Fibroblast of peridontal ligament (primary cell): ENCODE results near the gene ARHGAP31.
"Not testable (repeated sequence)": the region's sequence is repeated elsewhere in the genome, so short reads cannot be mapped to it uniquely, and the experiment has no call there.

Experiments used
- DNase-seq: peaks from one replicate; pipeline ENCODE4 v3.0.0-alpha.2; 2010; ENCODE audit errors: extremely low read depth

ARHGAP31 gene, protein sequence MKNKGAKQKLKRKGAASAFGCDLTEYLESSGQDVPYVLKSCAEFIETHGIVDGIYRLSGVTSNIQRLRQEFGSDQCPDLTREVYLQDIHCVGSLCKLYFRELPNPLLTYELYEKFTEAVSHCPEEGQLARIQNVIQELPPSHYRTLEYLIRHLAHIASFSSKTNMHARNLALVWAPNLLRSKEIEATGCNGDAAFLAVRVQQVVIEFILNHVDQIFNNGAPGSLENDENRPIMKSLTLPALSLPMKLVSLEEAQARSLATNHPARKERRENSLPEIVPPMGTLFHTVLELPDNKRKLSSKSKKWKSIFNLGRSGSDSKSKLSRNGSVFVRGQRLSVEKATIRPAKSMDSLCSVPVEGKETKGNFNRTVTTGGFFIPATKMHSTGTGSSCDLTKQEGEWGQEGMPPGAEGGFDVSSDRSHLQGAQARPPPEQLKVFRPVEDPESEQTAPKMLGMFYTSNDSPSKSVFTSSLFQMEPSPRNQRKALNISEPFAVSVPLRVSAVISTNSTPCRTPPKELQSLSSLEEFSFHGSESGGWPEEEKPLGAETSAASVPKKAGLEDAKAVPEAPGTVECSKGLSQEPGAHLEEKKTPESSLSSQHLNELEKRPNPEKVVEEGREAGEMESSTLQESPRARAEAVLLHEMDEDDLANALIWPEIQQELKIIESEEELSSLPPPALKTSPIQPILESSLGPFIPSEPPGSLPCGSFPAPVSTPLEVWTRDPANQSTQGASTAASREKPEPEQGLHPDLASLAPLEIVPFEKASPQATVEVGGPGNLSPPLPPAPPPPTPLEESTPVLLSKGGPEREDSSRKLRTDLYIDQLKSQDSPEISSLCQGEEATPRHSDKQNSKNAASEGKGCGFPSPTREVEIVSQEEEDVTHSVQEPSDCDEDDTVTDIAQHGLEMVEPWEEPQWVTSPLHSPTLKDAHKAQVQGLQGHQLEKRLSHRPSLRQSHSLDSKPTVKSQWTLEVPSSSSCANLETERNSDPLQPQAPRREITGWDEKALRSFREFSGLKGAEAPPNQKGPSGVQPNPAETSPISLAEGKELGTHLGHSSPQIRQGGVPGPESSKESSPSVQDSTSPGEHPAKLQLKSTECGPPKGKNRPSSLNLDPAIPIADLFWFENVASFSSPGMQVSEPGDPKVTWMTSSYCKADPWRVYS (N-terminal part only)

DNA sequence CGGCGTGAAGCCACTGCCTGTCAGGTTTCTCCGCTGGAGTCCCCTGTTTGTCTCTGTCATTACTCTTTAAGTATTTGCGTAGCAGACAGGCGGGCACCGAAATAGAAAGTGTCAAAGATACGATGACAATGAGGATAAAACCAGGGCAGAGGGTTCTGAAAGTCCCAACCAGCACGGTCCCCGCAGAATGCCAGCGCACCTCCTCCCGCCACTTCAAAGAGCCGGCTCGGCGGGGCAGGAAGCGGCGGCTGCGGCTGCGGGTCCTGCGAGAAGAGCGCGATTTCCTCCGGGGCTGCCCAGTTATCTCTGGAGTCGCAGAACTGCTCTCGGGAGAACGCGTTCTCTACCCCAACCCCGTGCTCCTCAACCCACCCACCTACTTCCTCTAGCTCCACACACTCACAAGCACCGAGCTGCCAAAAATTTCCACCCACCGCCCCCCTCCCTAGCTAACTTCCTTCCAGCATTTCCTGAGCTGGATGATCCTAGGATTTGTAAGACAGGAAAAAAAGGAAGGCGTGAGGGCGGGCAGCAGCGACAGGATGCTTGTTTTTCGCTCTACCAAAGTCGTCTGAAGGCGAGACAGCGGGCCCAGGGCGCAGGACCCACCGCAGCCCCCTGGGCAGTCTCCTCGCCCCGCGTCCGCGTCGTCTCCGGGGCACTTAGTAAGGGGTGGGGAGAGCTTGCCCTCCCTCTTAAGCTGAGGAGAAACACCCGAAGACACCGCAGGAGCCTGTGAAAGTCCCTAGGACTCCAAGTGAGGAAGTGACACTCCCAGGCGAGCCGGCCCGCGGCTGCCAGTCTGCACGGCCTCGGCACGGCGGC, at the start of gene ARHGAP31:
Gene ARHGAP31, plus strand, starts transcription at position 513 of the 825 bp plus-strand sequence. CDS start 522 bp downstream, outside the sequence.
- DNase-seq = peak; percentile 62

DNA sequence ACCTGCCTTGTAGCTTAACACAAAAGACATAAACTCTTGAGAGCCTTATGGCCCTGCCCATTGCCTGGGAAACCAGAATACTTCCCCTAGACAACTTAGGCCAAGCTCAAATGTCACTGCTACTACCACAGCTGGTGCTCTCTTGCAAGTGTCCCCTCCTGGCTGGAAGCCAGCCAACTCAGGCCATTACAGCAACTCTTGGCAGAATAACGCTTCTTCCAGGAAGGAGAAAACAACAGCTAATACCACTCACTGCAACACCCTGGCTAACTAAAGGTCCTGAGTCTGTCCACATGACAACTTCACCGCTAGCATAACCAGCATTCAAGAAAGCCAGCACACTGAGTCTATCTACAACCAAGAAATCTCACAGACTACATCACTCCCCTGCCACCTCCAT, 48.4 kb upstream of the ARHGAP31 start:
- no peak for DNase-seq

DNA sequence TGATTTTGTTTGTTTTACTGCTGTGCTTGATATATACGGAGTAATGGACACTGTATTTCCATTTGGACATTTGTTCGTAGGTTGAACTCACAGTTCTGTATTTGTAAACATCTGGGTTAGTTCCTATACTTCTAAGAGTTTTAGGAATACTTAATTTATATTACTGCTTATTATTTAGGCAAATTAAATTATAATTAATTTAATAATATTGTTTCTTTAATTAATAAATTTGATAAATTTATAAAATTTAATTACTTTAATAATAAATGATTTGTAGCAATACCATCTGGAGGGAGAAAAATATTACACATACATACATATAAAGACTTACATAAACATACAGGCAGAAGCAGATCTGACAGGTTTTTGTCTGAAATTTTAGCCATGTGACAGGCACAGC, 39.0 kb upstream of the ARHGAP31 start:
- no peak for DNase-seq

DNA sequence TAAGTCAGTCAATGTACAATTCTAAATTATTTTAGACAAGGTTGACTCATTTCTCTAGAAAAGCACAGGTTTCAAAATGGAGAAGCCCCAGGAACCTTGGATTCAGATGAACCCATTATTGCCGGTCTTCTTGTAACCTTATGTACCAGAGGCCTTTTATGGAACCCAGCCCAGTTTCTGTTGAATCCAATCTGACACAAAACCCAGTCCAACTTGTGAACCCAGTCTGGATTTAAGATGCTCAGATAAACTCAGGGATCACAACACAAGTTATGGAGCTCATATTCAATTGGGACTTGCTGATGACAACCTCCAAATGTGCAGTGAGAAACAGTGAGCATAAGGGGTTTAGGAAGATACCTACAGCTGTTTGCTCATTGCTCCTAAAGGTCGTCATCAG, 37.1 kb upstream of the ARHGAP31 start:
- no peak for DNase-seq

DNA sequence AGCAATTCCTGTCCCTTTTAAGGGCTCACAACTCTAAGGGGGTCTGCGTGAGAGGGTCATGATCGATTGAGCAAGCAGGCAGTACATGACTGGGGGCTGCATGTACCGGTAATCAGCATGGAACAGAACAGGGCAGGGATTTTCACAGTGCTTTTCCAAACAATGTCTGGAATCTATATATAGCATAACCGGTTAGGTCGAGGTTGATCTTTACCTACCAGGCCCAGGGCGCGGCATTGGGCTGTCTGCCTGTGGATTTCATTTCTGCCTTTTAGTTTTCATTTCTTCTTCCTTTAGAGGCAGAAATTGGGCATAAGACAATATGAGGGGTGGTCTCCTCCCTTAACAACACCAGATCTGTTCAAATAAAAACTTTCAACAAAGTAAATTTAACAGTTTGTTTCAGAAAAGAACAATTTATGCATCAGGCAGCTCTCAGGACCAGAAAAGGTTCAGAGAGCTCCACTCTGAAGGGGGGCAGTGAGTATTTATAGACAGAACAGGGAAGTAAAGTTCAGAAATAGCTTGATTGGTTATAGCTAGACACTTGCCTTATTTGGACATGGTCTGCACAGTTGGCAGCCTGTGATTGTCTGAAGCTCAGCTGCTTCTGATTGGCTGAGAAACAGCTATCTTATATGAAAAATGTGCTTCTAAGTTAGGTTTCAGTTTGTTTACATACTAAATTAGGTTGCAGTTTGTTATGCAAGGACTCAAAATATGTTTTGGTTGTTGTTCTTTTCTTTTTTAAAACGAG, 36.4 kb upstream of the ARHGAP31 start:
- DNase-seq = peak; percentile 75

DNA sequence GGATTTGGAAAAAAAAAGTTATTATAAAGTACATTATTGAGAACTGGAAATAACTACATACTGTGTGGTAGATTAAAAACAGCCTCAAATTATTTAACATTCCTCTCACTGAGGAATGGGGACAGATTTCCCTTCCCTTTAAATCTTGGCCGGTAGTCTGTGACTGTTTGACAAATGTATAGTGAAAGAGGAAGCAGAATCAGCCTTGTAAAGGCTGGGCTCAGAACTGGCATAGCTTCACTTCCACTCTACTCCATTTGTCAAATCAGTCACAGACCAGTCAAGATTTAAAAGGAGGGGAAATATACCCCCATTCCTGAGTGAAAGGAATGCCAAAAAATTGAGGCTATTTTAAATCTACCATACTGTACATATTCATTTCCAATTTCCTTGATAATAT, 35.3 kb upstream of the ARHGAP31 start:
- DNase-seq = no peak

DNA sequence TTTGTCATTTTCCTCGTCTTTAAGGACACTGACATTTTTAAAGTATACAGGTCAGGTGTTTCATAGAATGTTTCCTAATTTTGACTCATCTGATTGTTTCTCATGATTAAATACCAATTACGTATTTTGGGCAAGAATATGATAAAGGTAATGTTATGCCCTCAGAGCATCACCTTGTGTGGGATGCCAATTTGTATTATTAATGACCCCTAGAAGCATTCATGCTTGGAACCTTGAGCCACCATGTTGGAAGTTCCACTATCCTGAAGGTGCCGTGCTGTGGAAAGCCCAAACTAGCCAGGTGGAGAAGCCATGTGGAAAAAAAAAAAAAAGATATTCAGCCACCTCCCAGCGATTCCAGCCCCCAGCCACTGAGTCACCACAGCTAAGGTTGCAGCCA, 34.4 kb upstream of the ARHGAP31 start:
- DNase-seq = no peak

DNA sequence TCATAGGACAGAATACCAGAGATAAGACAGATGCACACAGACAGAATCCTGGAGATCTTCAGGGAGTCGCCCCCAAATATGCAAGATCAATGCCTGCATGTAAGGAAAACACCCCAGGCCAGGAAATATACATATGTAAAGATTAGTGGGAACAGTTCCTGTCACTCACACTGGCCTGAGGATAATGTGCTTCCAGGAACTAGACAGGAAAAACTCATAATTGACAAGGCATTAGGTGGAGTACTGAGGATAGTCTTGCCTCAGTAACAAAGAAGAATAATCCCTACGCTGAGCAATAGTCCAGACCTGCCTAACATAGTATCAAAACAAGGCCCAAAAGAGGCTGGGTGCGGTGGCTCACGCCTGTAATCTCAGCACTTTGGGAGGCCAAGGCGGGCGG, 33.1 kb upstream of the ARHGAP31 start:
- no peak for DNase-seq

DNA sequence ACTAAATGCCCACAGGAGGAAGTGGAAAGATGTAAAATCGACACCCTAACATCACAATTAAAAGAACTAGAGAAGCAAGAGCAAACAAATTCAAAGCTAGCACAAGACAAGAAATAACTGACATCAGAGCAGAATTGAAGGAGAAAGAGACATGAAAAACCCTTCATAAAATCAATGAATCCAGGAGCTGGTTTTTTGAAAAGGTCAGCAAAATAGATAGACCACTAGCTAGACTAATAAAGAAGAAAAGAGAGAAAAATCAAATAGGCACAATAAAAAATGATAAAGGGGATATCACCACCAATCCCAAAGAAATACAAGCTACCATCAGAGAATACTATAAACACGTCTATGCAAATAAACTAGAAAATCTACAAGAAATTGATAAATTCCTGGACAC, 24.0 kb upstream of the ARHGAP31 start:
- DNase-seq = not testable (repeated sequence)

DNA sequence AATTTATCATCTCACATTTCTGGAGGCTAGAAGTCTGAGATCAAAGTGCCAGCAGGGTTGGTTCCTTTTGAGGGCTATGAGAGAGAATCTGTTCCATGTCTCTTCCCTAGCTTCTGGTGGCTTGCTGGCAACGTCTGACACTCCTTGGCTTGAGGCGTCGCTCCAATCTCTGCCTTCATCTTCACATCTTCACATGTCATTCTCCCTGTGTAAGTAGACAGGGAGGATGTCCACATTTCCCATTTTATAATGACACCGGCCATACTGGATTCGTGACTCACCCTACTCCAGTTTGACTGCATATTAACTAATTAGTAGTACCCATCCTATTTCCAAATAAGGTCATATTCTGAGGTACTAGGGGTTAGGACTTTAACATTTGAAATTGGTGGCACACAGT, 17.5 kb upstream of the ARHGAP31 start:
- DNase-seq = no peak

DNA sequence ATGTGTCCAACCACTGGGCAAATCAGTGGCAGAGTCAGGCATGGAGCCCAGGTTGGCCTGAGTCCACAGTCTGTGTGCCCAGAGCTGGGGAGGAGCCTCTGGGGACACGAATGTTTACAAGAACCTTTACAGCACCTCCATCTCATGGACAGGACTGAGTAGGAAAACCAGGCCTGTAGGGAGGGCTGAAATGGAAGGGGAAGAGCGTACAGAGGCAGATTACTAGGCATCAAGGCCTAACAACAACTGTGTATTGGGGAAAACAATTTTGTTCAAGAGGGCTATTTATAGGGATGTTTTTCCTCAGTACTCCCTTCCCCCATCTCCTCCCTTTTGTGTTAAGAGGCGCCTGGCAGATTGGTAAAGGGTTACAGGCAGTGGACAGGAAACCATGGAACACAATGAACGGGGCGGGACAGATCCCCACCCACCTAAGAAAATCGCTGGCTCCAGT, 15.1 kb upstream of the ARHGAP31 start:
- DNase-seq = no peak

DNA sequence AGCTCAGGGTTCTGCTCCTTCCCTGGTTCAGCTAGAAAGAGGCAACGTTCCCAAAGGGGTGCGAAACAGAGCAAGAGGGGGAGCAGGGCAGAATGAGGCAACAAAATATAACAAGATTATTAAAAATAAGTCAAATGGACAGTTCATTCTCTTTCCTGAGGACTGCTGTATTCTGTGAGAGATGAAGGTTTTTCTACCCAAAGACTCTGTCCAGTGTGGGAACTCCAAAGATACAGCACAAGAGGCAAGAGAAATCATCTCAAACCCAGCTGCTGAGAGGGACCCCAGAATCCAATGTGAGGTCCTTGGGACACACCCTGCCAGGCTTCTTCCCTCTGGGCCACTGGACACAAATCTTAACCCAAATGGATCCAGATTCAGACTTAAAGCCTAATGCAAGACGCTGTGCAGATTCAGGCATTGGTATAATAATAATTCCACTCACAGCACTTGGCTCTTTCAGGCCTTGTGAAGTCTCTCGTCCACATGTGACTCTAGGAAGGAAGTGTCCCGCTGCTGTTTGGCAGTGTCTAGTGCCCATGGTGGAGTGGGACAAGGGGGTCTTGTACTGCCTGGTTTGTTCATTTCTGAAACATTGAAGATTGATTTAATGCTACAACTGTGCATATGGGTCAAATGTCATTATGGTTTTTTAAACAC, 14.5 kb upstream of the ARHGAP31 start:
- DNase-seq = no peak

DNA sequence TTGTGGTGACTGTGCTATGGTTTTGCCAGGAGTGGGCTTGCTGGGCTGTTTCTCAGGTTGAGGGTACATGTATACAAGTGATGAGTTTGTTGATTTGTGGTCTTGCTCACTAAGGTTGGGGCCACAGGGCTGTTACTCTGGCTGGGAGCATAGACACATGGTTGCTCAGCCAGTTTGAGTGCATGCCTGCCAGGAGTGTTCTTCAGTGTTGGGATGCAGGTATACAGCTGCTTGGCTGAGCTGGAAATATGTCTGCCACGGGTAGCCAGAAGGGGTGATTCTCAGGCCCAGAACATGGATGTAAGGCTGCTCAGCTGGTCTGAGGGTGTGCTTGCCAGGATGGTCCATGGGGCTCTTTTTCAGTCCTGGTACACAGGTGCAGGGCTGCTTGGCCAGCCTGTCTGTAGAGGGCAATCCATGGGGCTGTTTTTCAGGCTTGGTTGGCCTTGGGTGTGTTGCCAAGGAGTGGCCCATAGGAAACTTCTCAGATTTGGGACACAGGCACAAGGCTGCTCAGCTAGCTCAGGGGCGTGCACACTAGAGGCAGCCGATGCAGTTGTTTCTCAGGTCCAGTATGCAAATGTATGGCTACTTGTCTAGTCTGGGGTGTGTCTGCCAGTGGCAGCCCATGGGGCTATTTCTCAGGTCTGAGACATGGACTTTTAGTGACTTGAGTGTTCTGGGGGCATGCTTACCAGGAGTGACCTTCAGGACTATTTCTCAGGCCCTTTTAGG, 5.3 kb upstream of the ARHGAP31 start:
- DNase-seq = no peak

DNA sequence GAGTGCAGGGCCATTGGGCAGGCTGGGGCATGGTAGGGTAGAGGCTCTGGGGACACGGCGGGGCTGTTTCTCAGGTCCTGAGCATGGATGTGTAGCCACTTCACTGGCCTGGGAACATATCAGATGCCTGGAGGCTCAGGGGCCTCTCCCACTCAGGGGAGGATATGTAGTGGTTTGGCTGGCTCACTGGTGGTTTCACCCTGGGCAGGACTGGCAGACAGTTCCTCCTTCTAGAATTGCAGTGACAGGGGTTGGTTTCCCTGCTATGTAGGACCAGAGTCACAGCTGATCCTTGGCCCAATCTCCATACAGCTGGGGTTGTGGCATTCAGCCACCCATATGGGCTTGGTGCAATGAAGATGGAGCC, 4.8 kb upstream of the ARHGAP31 start:
- DNase-seq = no peak

DNA sequence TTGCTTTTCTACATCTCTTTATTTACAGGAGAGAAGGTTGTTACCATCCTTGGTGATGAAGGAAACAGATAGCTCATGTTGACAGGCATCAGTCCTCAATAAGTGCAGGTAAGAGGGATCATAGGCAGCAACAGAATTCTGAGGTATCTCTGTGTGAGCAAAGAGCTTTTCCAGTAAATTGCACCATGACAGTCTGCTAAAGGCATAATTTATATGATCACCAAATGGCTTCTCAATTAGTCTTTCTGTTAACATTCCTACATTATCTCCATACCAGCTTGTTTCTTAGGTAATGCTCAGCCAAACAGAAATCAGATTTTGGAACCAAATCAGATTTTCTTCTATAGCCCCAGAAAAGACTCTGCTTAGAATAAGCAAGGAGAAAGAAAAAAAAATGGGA, 3.6 kb upstream of the ARHGAP31 start:
- no peak for DNase-seq

DNA sequence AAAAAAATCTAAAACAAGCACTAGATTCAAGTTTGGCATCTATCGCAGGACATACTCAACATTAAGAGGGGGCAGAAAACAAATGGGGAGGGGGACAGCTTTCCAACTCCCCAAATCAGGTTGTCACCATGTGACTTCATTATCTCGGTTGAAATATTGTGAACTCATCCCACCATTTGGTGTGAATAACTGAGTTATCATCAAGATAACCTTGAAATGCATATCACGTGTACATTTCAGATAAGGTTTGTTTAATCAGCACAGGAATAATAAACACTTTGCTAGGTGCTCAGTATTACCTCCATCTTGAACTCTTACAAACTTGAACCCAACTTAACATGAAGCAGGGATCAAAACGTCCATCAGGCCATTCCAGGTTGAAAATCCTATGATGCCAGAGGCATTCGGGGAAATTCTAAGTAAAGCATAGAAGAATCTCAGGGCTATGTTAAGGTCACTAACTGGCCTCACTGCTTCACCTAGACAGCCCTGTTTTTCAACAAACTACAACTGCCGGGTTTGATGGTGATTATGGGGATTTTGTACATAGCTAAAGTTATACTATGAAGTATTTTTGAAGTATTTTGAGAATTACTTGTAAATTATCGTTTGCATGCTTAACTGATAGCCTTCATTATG, 3.0 kb upstream of the ARHGAP31 start:
- no peak for DNase-seq

DNA sequence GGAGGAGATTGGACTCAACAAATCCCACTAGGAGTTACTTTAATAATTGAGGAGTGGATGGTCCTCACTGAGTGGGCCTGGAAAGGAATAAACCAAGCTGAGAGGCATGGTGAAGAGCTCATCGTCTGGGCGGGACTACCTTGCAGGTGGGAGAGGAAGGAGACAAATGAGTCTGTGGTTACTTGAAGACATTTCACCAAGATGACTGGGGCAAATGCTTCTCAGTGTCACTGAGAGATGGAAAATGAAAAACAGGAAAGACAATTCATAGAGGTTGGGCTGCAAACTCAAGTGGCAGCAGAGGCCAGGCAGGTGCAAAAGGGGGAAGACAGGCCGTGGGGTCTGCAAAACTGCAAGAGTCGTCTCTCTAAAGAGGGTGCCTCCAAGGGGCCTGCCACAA, 1.5 kb upstream of the ARHGAP31 start:
- no peak for DNase-seq

DNA sequence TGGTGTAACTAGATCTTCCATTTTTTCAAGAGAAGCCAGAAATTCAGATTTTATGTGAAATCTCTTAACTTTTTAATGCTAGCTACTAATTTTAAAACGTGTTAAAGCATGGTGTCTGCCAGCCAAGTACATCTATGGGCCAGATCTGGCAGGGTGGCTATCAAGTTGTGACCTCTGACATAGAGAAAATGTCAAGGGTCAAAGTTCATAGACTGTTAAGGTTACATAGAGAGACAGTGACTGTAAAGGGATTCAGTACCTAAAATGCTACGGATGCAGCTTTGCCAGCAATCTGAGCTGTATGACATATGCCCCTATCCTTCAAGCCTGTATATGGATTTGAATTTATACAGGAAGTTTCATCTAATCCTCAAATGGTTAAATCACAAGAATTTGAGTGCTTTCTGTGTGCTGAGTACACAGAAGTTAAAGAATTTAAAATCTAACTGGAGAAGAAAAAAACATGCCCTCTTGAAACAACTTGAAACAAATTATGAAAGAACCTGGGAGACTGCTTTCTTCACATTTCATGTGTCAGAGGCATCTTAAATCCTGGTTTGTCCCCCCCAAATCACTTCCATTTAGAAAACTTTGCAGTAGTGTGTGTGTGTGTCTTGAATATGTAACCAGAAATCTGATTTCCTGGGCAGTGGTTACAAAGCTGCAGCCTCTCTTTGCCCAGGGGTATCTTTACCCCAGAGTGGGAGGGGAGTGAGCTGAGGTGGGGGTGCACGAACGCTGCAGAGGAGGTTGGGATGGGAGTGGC, 895 bp upstream of the ARHGAP31 start:
- no peak for DNase-seq
